AG04449 (cell line): ENCODE results near the gene DOCK9.

ENCODE experiments used
- CTCF ChIA-PET: fragments of 350-600 bp; formaldehyde crosslinking; extraction: SDS; loops from one replicate; lab custom pipeline; 2021; ENCODE audit warnings: antibody characterized with exemption; lab: Yijun Ruan, JAX
- POLR2A ChIA-PET: fragments of 400-600, 350-600 bp; formaldehyde crosslinking; extraction: SDS; loops from one replicate; lab custom pipeline; 2020; ENCODE audit warnings: antibody characterized with exemption, inconsistent platforms; lab: Yijun Ruan, JAX
- DNase-seq: peaks from one replicate; pipeline ENCODE4 v3.0.0-alpha.2; 2010; ENCODE audit warnings: low read depth, low spot score
- H3K4me3 ChIP-seq: 2 replicates; pipeline ENCODE4 v1.5.1; 2011; ENCODE audit warnings: low read depth, mild to moderate bottlenecking, control low read depth, low read length
- TF ChIP-seq, protein P1 (sequence below): IDR thresholded peaks from one replicate; pipeline ENCODE4 v1.5.1; 2011; ENCODE audit warnings: mild to moderate bottlenecking, moderate library complexity, low read length, control low read depth, inconsistent platforms; ENCODE audit not compliant: insufficient read depth; ENCODE audit errors: missing control alignments

Gene DOCK9

GRCh38 chr13:98787173-98787572, 190.7 kb downstream of the DOCK9 start:
- TF ChIP-seq, protein P1, sequence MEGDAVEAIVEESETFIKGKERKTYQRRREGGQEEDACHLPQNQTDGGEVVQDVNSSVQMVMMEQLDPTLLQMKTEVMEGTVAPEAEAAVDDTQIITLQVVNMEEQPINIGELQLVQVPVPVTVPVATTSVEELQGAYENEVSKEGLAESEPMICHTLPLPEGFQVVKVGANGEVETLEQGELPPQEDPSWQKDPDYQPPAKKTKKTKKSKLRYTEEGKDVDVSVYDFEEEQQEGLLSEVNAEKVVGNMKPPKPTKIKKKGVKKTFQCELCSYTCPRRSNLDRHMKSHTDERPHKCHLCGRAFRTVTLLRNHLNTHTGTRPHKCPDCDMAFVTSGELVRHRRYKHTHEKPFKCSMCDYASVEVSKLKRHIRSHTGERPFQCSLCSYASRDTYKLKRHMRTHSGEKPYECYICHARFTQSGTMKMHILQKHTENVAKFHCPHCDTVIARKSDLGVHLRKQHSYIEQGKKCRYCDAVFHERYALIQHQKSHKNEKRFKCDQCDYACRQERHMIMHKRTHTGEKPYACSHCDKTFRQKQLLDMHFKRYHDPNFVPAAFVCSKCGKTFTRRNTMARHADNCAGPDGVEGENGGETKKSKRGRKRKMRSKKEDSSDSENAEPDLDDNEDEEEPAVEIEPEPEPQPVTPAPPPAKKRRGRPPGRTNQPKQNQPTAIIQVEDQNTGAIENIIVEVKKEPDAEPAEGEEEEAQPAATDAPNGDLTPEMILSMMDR: no peak
- CTCF ChIA-PET: no interaction called here
- POLR2A ChIA-PET: no interaction called here
- no peak overlapping the region for H3K4me3 ChIP-seq
- no peak for DNase-seq

GRCh38 chr13:98786023-98786422, 191.8 kb downstream of the DOCK9 start:
- POLR2A ChIA-PET: no interaction called here
- CTCF ChIA-PET: no interaction called here
- DNase-seq: no peak
- TF ChIP-seq, protein P1: no peak
- no peak overlapping the region for H3K4me3 ChIP-seq

GRCh38 chr13:98785405-98785804, 192.5 kb downstream of the DOCK9 start:
- no peak overlapping the region for H3K4me3 ChIP-seq
- CTCF ChIA-PET: no interaction called here
- POLR2A ChIA-PET: no interaction called here
- no peak for DNase-seq
- TF ChIP-seq, protein P1: no peak

GRCh38 chr13:98784666-98785065, 193.2 kb downstream of the DOCK9 start:
- TF ChIP-seq, protein P1: no peak
- no peak for DNase-seq
- no peak overlapping the region for H3K4me3 ChIP-seq
- CTCF ChIA-PET: no interaction called here
- POLR2A ChIA-PET: no interaction called here

- TF ChIP-seq, protein P1: no peak
- ChIA-PET CTCF (interaction anchor here (1.1 kb wide), 1 partner anchor 59 kb away, joined by 3 read pairs; no protein-coding TSS in a partner anchor), POLR2A (no interaction called here)
- no peak overlapping the region for H3K4me3 ChIP-seq
- DNase-seq: no peak
These were observed 193.9 kb downstream of the DOCK9 start for GRCh38 chr13:98783856-98784478.

GRCh38 chr13:98782654-98783053, 195.2 kb downstream of the DOCK9 start:
- no peak for DNase-seq
- POLR2A ChIA-PET: no interaction called here
- TF ChIP-seq, protein P1: no peak
- no peak overlapping the region for H3K4me3 ChIP-seq
- CTCF ChIA-PET: interaction anchor here (1.1 to 1.4 kb wide), 2 partner anchors 12 to 60 kb away, joined by 3 to 4 read pairs; no protein-coding TSS in a partner anchor
